ENCODE measurements around the gene RNU7-1.

- TF ChIP-seq POLR2A (IDR thresholded peaks at IDR 0.05), result no peak
- TF ChIP-seq, protein P1, sequence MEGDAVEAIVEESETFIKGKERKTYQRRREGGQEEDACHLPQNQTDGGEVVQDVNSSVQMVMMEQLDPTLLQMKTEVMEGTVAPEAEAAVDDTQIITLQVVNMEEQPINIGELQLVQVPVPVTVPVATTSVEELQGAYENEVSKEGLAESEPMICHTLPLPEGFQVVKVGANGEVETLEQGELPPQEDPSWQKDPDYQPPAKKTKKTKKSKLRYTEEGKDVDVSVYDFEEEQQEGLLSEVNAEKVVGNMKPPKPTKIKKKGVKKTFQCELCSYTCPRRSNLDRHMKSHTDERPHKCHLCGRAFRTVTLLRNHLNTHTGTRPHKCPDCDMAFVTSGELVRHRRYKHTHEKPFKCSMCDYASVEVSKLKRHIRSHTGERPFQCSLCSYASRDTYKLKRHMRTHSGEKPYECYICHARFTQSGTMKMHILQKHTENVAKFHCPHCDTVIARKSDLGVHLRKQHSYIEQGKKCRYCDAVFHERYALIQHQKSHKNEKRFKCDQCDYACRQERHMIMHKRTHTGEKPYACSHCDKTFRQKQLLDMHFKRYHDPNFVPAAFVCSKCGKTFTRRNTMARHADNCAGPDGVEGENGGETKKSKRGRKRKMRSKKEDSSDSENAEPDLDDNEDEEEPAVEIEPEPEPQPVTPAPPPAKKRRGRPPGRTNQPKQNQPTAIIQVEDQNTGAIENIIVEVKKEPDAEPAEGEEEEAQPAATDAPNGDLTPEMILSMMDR (IDR thresholded peaks at IDR 0.05), result no peak
- TF ChIP-seq POLR2AphosphoS5 (IDR thresholded peaks at IDR 0.05), result no peak
- no peak for TF ChIP-seq EP300 (IDR thresholded peaks at IDR 0.05; ENCODE audit: low read depth)
Observed at GRCh38 chr12:6981152-6982052, 37.8 kb downstream of the RNU7-1 start.

Data from transverse colon (tissue), 4 donors.